IMR-90 (cell line): ENCODE measurements around the gene KAZALD1. TPM values are rescaled to one million over a fixed set of nuclear protein-coding genes. Genes with fewer than 3 reads are reported as not detected.

Experiments
- ATAC-seq: fragments of 200-7000 bp; cut with Tn5 transposase; 2 replicates; pipeline ENCODE4 v1.9.1; 2020; ENCODE audit warnings: low read depth, mild to moderate bottlenecking, moderate library complexity
- BruUV-seq: library from RNA; stranded (reverse); fragments of 400-500 nt; replicated peaks from 2 replicates; lab custom pipeline; 2021; lab: Mats Ljungman, UMichigan
- CTCF ChIA-PET: fragments of 300-600 bp; formaldehyde crosslinking; extraction: SDS; loops from one replicate; lab custom pipeline; 2021; ENCODE audit warnings: antibody characterized with exemption; lab: Yijun Ruan, JAX
- POLR2A ChIA-PET: fragments of 300-600 bp; sonication (Branson Sonifier 250); formaldehyde crosslinking; loops from one replicate; lab custom pipeline; 2022; ENCODE audit warnings: antibody characterized with exemption; ENCODE audit not compliant: unreplicated experiment; lab: Charles Lee
- DNase-seq: peaks from one replicate; pipeline ENCODE4 v3.0.0; 2013
- H2AFZ ChIP-seq: replicated peaks from 2 replicates; pipeline ENCODE3; 2013; ENCODE audit warnings: low read length, mild to moderate bottlenecking; ENCODE audit not compliant: poor library complexity
- H2AK5ac ChIP-seq: 2 replicates; pipeline ENCODE4 v1.6.1; 2013; ENCODE audit warnings: low read depth, low read length, inconsistent platforms
- H2AK9ac ChIP-seq: replicated peaks from 2 replicates; pipeline ENCODE3; 2013; ENCODE audit warnings: mild to moderate bottlenecking, low read depth, low read length, moderate library complexity; ENCODE audit not compliant: poor library complexity
- H2BK120ac ChIP-seq: 2 replicates; pipeline ENCODE4 v1.6.1; 2013; ENCODE audit warnings: low read depth, low read length, inconsistent platforms
- H2BK15ac ChIP-seq: 3 replicates; pipeline ENCODE4 v1.6.1; 2013; ENCODE audit warnings: low read depth, low read length, inconsistent platforms
- H2BK20ac ChIP-seq: 2 replicates; pipeline ENCODE4 v1.6.1; 2013; ENCODE audit warnings: low read depth, mild to moderate bottlenecking, inconsistent platforms, low read length, moderate library complexity
- H2BK5ac ChIP-seq: 2 replicates; pipeline ENCODE4 v1.6.1; 2013; ENCODE audit warnings: mild to moderate bottlenecking, low read depth, low read length, inconsistent platforms; ENCODE audit not compliant: poor library complexity, severe bottlenecking
- H3K14ac ChIP-seq: replicated peaks from 2 replicates; pipeline ENCODE4 v1.6.1; 2013; ENCODE audit warnings: low read depth, low read length, inconsistent platforms
- H3K18ac ChIP-seq: 2 replicates; pipeline ENCODE4 v1.6.1; 2013; ENCODE audit warnings: low read depth, low read length, control low read depth
- H3K23ac ChIP-seq: 2 replicates; pipeline ENCODE4 v1.6.1; 2013; ENCODE audit warnings: low read depth, low read length, inconsistent platforms
- H3K27ac ChIP-seq: 2 replicates; pipeline ENCODE4 v1.5.1; 2013; ENCODE audit warnings: mild to moderate bottlenecking, control low read depth, low read length; ENCODE audit not compliant: insufficient read depth
- H3K27me3 ChIP-seq: 2 replicates; pipeline ENCODE4 v1.6.1; 2013; ENCODE audit warnings: low read length; ENCODE audit not compliant: control insufficient read depth, insufficient read depth
- H3K36me3 ChIP-seq: 2 replicates; pipeline ENCODE4 v1.6.1; 2013; ENCODE audit warnings: low read length, mixed read lengths; ENCODE audit not compliant: control insufficient read depth, insufficient read depth
- H3K4ac ChIP-seq: 2 replicates; pipeline ENCODE4 v1.6.1; 2013; ENCODE audit warnings: low read depth, low read length, inconsistent platforms
- H3K4me1 ChIP-seq: 2 replicates; pipeline ENCODE4 v1.6.1; 2013; ENCODE audit warnings: low read length, mixed read lengths; ENCODE audit not compliant: control insufficient read depth, insufficient read depth
- H3K4me2 ChIP-seq: 2 replicates; pipeline ENCODE4 v1.6.1; 2013; ENCODE audit warnings: low read depth, mild to moderate bottlenecking, control low read depth, low read length, moderate library complexity
- H3K4me3 ChIP-seq: 2 replicates; pipeline ENCODE4 v1.5.1; 2013; ENCODE audit warnings: low read depth, mild to moderate bottlenecking, control low read depth, low read length, moderate library complexity; ENCODE audit not compliant: insufficient read depth
- H3K56ac ChIP-seq: 2 replicates; pipeline ENCODE4 v1.6.1; 2013; ENCODE audit warnings: low read length, inconsistent platforms; ENCODE audit not compliant: insufficient read depth; ENCODE audit errors: extremely low read depth
- H3K79me1 ChIP-seq, 2 experiments: 2 replicates each; pipeline ENCODE4 v1.6.1; 2013; ENCODE audit warnings: low read length in 2 of 2, inconsistent platforms in 1 of 2, low read depth in 1 of 2
- H3K9ac ChIP-seq: 2 replicates; pipeline ENCODE4 v1.6.1; 2013; ENCODE audit warnings: low read depth, low read length, control low read depth
- H3K9me1 ChIP-seq: 2 replicates; pipeline ENCODE4 v1.6.1; 2013; ENCODE audit warnings: low read length, inconsistent platforms; ENCODE audit not compliant: insufficient read depth
- H3K9me3 ChIP-seq: 2 replicates; pipeline ENCODE4 v1.6.1; 2013; ENCODE audit warnings: low read length; ENCODE audit not compliant: control insufficient read depth, insufficient read depth
- H4K20me1 ChIP-seq: 2 replicates; pipeline ENCODE4 v1.6.1; 2013; ENCODE audit warnings: low read length, inconsistent platforms; ENCODE audit not compliant: insufficient read depth
- H4K5ac ChIP-seq: 2 replicates; pipeline ENCODE4 v1.6.1; 2013; ENCODE audit warnings: mild to moderate bottlenecking, low read depth, low read length, control low read depth
- H4K8ac ChIP-seq, 2 experiments: 2 replicates each; pipeline ENCODE4 v1.6.1; 2013; ENCODE audit warnings: low read depth in 2 of 2, low read length in 2 of 2, control low read depth in 1 of 2, inconsistent platforms in 1 of 2
- H4K91ac ChIP-seq: 2 replicates; pipeline ENCODE4 v1.6.1; 2013; ENCODE audit warnings: low read depth, low read length, inconsistent platforms; ENCODE audit not compliant: insufficient read depth
- BHLHE40 ChIP-seq: fragments of 150-350 bp; IDR thresholded peaks from 2 replicates; pipeline ENCODE4 v1.6.1; 2016; ENCODE audit warnings: mild to moderate bottlenecking, low read depth, low read length
- CEBPB ChIP-seq: IDR thresholded peaks from 2 replicates; pipeline ENCODE4 v1.6.1; 2012; ENCODE audit warnings: low read depth, low read length, improper control_type of control experiment
- CHD1 ChIP-seq: IDR thresholded peaks from 2 replicates; pipeline ENCODE4 v1.6.1; 2012; ENCODE audit warnings: low read depth, low read length, improper control_type of control experiment
- FOS ChIP-seq: fragments of 150-350 bp; IDR thresholded peaks from 2 replicates; pipeline ENCODE4 v1.6.1; 2016; ENCODE audit warnings: low read depth, low read length
- MAFK ChIP-seq: IDR thresholded peaks from 2 replicates; pipeline ENCODE4 v1.6.1; 2012; ENCODE audit warnings: low read depth, low read length, improper control_type of control experiment
- MAZ ChIP-seq: IDR thresholded peaks from 2 replicates; pipeline ENCODE4 v1.6.1; 2012; ENCODE audit warnings: low read depth, mild to moderate bottlenecking, low read length, improper control_type of control experiment, moderate library complexity, borderline replicate concordance
- MXI1 ChIP-seq: IDR thresholded peaks from 2 replicates; pipeline ENCODE4 v1.6.1; 2012; ENCODE audit warnings: low read depth, mild to moderate bottlenecking, low read length, moderate library complexity, borderline replicate concordance
- NFE2L2 ChIP-seq: fragments of 150-350 bp; IDR thresholded peaks from 2 replicates; pipeline ENCODE4 v1.6.1; 2016; ENCODE audit warnings: low read depth, mild to moderate bottlenecking, low read length
- POLR2A ChIP-seq: IDR thresholded peaks from 2 replicates; pipeline ENCODE4 v1.6.1; 2012; ENCODE audit warnings: mild to moderate bottlenecking, low read depth, low read length
- RAD21 ChIP-seq: IDR thresholded peaks from 2 replicates; pipeline ENCODE4 v1.6.1; 2012; ENCODE audit warnings: low read length, improper control_type of control experiment
- RCOR1 ChIP-seq: IDR thresholded peaks from 2 replicates; pipeline ENCODE4 v1.6.1; 2012; ENCODE audit warnings: mild to moderate bottlenecking, low read length, improper control_type of control experiment; ENCODE audit not compliant: insufficient replicate concordance
- RFX5 ChIP-seq: IDR thresholded peaks from 2 replicates; pipeline ENCODE4 v1.8.0; 2012; ENCODE audit warnings: low read depth, mild to moderate bottlenecking, low read length, moderate library complexity
- WGBS, 2 experiments: methylation state at CpG; one replicate each; pipeline versions ENCODE4 v1.1.5 to v1.1.7; 2013; ENCODE audit warnings: missing lambda C conversion rate in 2 of 2; ENCODE audit not compliant: insufficient read length in 1 of 2; ENCODE audit errors: extremely low coverage in 2 of 2; 5-methylcytosine and 5-hydroxymethylcytosine counted together
- dilution Hi-C: fragments of 300-500 bp; cut with HindIII; formaldehyde crosslinking; loops from one replicate; pipeline ENCODE4 v1.14.3; 2018; ENCODE audit warnings: low sequenced_read_pairs; ENCODE audit not compliant: unreplicated experiment
- in situ Hi-C: fragments of 300-500 bp; cut with MboI; formaldehyde crosslinking; loops from 3 replicates; pipeline ENCODE4 v1.14.3; 2019; ENCODE audit warnings: low sequenced_read_pairs, inconsistent platforms, mixed read lengths
- intact Hi-C: fragments of 100-400 bp; cut with micrococcal nuclease; formaldehyde crosslinking; loops from 2 replicates; pipeline ENCODE4 v1.10.0; 2022
- polyA plus RNA-seq, 3 experiments: library from polyadenylated mRNA; depleted of rRNA; stranded (reverse); fragments of >200 nt; gene quantifications; 2 replicates each; pipeline ENCODE4 v1.2.3, GENCODE V29; 2012; ENCODE audit warnings: low replicate concordance in 1 of 3
- total RNA-seq: library from RNA; depleted of rRNA; stranded (reverse); fragments of >200 nt; gene quantifications from 2 replicates; pipeline ENCODE4 v1.2.3, GENCODE V29; 2012
- TF ChIP-seq, protein P1 (sequence below): conservative IDR thresholded peaks from 2 replicates; pipeline ENCODE4 v1.5.1; 2012; ENCODE audit warnings: mild to moderate bottlenecking, low read depth, low read length, improper control_type of control experiment
- TF ChIP-seq, protein P2 (sequence below): fragments of 150-350 bp; IDR thresholded peaks from 2 replicates; pipeline ENCODE4 v1.6.1; 2017; ENCODE audit warnings: mild to moderate bottlenecking, antibody characterized with exemption, low read length, low read depth
- TF ChIP-seq, protein P3 (sequence below): fragments of 150-350 bp; IDR thresholded peaks from 2 replicates; pipeline ENCODE4 v1.6.1; 2016; ENCODE audit warnings: low read depth, mild to moderate bottlenecking, low read length, moderate library complexity, borderline replicate concordance

The KAZALD1 gene
- total and polyA plus RNA-seq, 2 of the 4 experiments (the other 2 are of a cell fraction), result 9.1 to 18.6 TPM

DNA sequence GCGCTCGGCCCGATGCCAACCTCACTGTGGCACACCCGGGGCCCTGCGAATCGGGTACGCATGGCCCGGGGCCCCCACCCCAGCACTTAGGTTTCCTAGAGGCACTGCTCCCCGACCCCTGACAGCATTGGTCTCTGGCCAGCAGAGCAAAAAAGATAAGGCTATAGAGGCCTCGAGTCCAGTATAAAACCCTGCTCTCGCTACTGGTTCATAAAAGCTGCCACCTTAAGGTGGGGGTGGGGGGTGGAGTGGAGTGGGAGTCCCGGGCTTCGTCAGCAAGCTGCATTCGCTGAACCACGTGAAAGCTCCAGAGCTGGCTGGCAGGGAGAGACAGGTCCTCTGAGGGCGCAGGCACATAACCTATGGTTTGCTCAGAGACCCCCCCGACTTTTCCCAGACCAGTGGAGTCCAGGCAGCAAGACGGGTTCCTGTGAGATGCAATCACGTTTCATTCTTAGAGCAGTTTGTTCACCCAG, 1.3 kb downstream of the KAZALD1 start:
- Histone ChIP-seq H3K4me1 (peaks cover 22% of the 10 kb centered on the region), H3K9me3 (no peaks in the 10 kb centered on the region), H2BK5ac (no peak overlapping the region), H3K4me2 (peak overlapping the region; percentile 97), H3K14ac (peak overlapping the region; percentile 71; the same call in 1 of the 2 replicates), H2AK9ac (peak overlapping the region; percentile 100), H2BK120ac (no peak overlapping the region), H3K27me3 (no peaks in the 10 kb centered on the region), H4K20me1 (no peaks in the 10 kb centered on the region; the same call in none of the 2 replicates), H3K9ac (peak overlapping the region; percentile 15; the same call in 1 of the 2 replicates), H3K56ac (no peak overlapping the region), H3K4ac (0 out of 2 replicates have a peak overlapping the region, but pooled peaks have one; percentile 30), H4K8ac (peak overlapping the region; percentile 28 to 98; a peak in 1 of 4 replicates), H3K79me1 (peaks cover 0 to 36% of the 10 kb centered on the region in 2 experiments; a peak in 3 of 4 replicates), H3K4me3 (peak overlapping the region; percentile 81; the same call in 1 of the 2 replicates), H4K91ac (peak overlapping the region; percentile 23; the same call in 1 of the 2 replicates), H4K5ac (no peak overlapping the region), H3K36me3 (no peaks in the 10 kb centered on the region), H3K23ac (peak overlapping the region; percentile 21; the same call in 1 of the 2 replicates), H2AFZ (peak overlapping the region; percentile 100), H2AK5ac (0 out of 2 replicates have a peak overlapping the region, but pooled peaks have one; percentile 1), H2BK15ac (no peak overlapping the region), H3K27ac (no peak overlapping the region), H2BK20ac (no peak overlapping the region), H3K18ac (no peak overlapping the region), H3K9me1 (peaks cover 8% of the 10 kb centered on the region)
- ATAC-seq (no peak), DNase-seq (no peak)
- BruUV-seq, result no TSS peak
- intact Hi-C loops, result no loop called here
- WGBS, 2 experiments, result 7% methylated on average over 8 of the region's 19 CpGs; no CpG with 5 or more reads in 1 of the 2 experiments
- ChIA-PET CTCF (interaction anchor here (1.0 kb wide), 1 partner anchor 44 kb away, joined by 3 read pairs; no protein-coding TSS in a partner anchor), POLR2A (interaction anchor here (0.6 to 1.0 kb wide), 2 partner anchors 16 to 20 kb away, joined by 3 to 4 read pairs; no protein-coding TSS in a partner anchor)
- in situ Hi-C loops, result no loop called here
- dilution Hi-C loops, result no loop called here
- TF ChIP-seq POLR2A (no peak), RFX5 (no peak), NFE2L2 (no peak), MXI1 (no peak), BHLHE40 (no peak), CHD1 (no peak), FOS (no peak), MAFK (no peak), MAZ (no peak), RAD21 (no peak), RCOR1 (no peak), CEBPB (no peak)
- TF ChIP-seq, protein P1, sequence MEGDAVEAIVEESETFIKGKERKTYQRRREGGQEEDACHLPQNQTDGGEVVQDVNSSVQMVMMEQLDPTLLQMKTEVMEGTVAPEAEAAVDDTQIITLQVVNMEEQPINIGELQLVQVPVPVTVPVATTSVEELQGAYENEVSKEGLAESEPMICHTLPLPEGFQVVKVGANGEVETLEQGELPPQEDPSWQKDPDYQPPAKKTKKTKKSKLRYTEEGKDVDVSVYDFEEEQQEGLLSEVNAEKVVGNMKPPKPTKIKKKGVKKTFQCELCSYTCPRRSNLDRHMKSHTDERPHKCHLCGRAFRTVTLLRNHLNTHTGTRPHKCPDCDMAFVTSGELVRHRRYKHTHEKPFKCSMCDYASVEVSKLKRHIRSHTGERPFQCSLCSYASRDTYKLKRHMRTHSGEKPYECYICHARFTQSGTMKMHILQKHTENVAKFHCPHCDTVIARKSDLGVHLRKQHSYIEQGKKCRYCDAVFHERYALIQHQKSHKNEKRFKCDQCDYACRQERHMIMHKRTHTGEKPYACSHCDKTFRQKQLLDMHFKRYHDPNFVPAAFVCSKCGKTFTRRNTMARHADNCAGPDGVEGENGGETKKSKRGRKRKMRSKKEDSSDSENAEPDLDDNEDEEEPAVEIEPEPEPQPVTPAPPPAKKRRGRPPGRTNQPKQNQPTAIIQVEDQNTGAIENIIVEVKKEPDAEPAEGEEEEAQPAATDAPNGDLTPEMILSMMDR, result no peak
- TF ChIP-seq, protein P2, sequence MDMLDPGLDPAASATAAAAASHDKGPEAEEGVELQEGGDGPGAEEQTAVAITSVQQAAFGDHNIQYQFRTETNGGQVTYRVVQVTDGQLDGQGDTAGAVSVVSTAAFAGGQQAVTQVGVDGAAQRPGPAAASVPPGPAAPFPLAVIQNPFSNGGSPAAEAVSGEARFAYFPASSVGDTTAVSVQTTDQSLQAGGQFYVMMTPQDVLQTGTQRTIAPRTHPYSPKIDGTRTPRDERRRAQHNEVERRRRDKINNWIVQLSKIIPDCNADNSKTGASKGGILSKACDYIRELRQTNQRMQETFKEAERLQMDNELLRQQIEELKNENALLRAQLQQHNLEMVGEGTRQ, result no peak
- TF ChIP-seq, protein P3, sequence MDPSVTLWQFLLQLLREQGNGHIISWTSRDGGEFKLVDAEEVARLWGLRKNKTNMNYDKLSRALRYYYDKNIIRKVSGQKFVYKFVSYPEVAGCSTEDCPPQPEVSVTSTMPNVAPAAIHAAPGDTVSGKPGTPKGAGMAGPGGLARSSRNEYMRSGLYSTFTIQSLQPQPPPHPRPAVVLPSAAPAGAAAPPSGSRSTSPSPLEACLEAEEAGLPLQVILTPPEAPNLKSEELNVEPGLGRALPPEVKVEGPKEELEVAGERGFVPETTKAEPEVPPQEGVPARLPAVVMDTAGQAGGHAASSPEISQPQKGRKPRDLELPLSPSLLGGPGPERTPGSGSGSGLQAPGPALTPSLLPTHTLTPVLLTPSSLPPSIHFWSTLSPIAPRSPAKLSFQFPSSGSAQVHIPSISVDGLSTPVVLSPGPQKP, result no peak
